HEK293T (cell line): ENCODE measurements around the gene C10orf71.

Experiments
- FOXA1 ChIP-seq: fragments of 450-650 bp; IDR thresholded peaks from 2 replicates; pipeline ENCODE4 v1.6.1; 2016; ENCODE audit warnings: mild to moderate bottlenecking
- LEF1 ChIP-seq: fragments of 450-650 bp; IDR thresholded peaks from 2 replicates; pipeline ENCODE4 v1.6.1; 2017; ENCODE audit warnings: mild to moderate bottlenecking, borderline replicate concordance
- PKNOX1 ChIP-seq: fragments of 450-650 bp; IDR thresholded peaks from 2 replicates; pipeline ENCODE4 v1.6.1; 2016
- SUZ12 ChIP-seq: fragments of 450-650 bp; IDR thresholded peaks from 2 replicates; pipeline ENCODE4 v1.6.1; 2016; ENCODE audit warnings: mild to moderate bottlenecking
- TARDBP ChIP-seq: fragments of 450-650 bp; IDR thresholded peaks from 2 replicates; pipeline ENCODE4 v1.6.1; 2016

GRCh38 chr10:49360271-49361177, 61.6 kb downstream of the C10orf71 start:
- TF ChIP-seq SUZ12 (no peak), TARDBP (no peak), LEF1 (no peak), FOXA1 (no peak), PKNOX1 (no peak)
